ENCODE measurements around the gene ARHGEF2. TPM values are rescaled to one million over a fixed set of nuclear protein-coding genes. Genes with fewer than 3 reads are reported as not detected.

The ARHGEF2 gene
- total RNA-seq, 1 experiment from 2014 or later: 85.0 TPM

- Histone ChIP-seq H3K27me3 (ENCODE audit: insufficient read depth, low read depth) (no peaks in the 10 kb centered on the region), H3K79me2 (ENCODE audit: low read depth) (peaks cover 34% of the 10 kb centered on the region), H3K36me3 (ENCODE audit: low read depth) (peaks cover 30% of the 10 kb centered on the region), H3K9me2 (ENCODE audit: insufficient read depth) (no peaks in the 10 kb centered on the region), H3K27ac (no peak within 1 kb of the TSS), H4K20me1 (ENCODE audit: insufficient read depth) (peaks cover 20% of the 10 kb centered on the region), H3K4me2 (peak within 1 kb of the TSS; percentile 99), H3K4me3 (peak within 1 kb of the TSS; percentile 95), H2AFZ (peak within 1 kb of the TSS; percentile 49), H3K9me3 (ENCODE audit: insufficient read depth, low read depth) (no peaks in the 10 kb centered on the region), H3K4me1 (replicated peaks; ENCODE audit: insufficient read depth) (peaks cover 11% of the 10 kb centered on the region), H3F3A (ENCODE audit: insufficient read depth, low read depth) (peaks cover 10% of the 10 kb centered on the region; the same call in 1 of the 2 replicates)
- CTCF ChIA-PET: interaction anchor here (0.6 kb wide), 2 partner anchors 39 to 369 kb away, joined by 3 to 14 read pairs; no protein-coding TSS in a partner anchor
- DNase-seq: peak; percentile 78 to 87
- POLR2A ChIA-PET (ENCODE audit: unreplicated experiment): no interaction called here
- intact Hi-C loops (cut with micrococcal nuclease; ENCODE audit: unreplicated experiment): no loop called here
- no TSS peak for BruUV-seq (replicated peaks)
- TF ChIP-seq EZH2 (IDR thresholded peaks at IDR 0.05; ENCODE audit: low read depth) (no peak), CTCF (conservative IDR thresholded peaks at IDR 0.05) (no peak)
Observed at GRCh38 chr1:156020293-156021092, 42.1 kb upstream of the ARHGEF2 start, which contains the start of gene SSR2. Gene SSR2, minus strand, starts transcription at chr1:156020951. Its CDS starts 784 bp downstream, at chr1:156020167.

- Histone ChIP-seq H3K4me2 (peak overlapping the region; percentile 99), H3K36me3 (ENCODE audit: low read depth) (peaks cover 33% of the 10 kb centered on the region), H3K4me1 (replicated peaks; ENCODE audit: insufficient read depth) (peaks cover 11% of the 10 kb centered on the region), H3K9me2 (ENCODE audit: insufficient read depth) (no peaks in the 10 kb centered on the region), H3K27me3 (ENCODE audit: insufficient read depth, low read depth) (no peaks in the 10 kb centered on the region), H3K27ac (no peak overlapping the region), H4K20me1 (ENCODE audit: insufficient read depth) (peaks cover 20% of the 10 kb centered on the region), H3K4me3 (peak overlapping the region; percentile 95), H3F3A (ENCODE audit: insufficient read depth, low read depth) (peaks cover 10% of the 10 kb centered on the region; the same call in 1 of the 2 replicates), H3K9me3 (ENCODE audit: insufficient read depth, low read depth) (no peaks in the 10 kb centered on the region), H2AFZ (peak overlapping the region; percentile 29; the same call in 1 of the 2 replicates), H3K79me2 (ENCODE audit: low read depth) (peaks cover 34% of the 10 kb centered on the region)
- TF ChIP-seq EZH2 (IDR thresholded peaks at IDR 0.05; ENCODE audit: low read depth) (no peak), CTCF (conservative IDR thresholded peaks at IDR 0.05) (no peak)
- ChIA-PET CTCF (interaction anchor here (0.6 kb wide), 2 partner anchors 39 to 369 kb away, joined by 3 to 14 read pairs; no protein-coding TSS in a partner anchor), POLR2A (ENCODE audit: unreplicated experiment) (no interaction called here)
- no peak for DNase-seq
- no TSS peak for BruUV-seq (replicated peaks)
- intact Hi-C loops (cut with micrococcal nuclease; ENCODE audit: unreplicated experiment): no loop called here
Observed at GRCh38 chr1:156019946-156020292, 41.6 kb upstream of the ARHGEF2 start.

- Histone ChIP-seq H3K4me2 (no peak overlapping the region), H3K79me2 (ENCODE audit: low read depth) (peaks cover 31% of the 10 kb centered on the region), H3K9me3 (ENCODE audit: insufficient read depth, low read depth) (no peaks in the 10 kb centered on the region), H3K9me2 (ENCODE audit: insufficient read depth) (no peaks in the 10 kb centered on the region), H3K36me3 (ENCODE audit: low read depth) (peaks cover 78% of the 10 kb centered on the region), H3K27ac (no peak overlapping the region), H3K27me3 (ENCODE audit: insufficient read depth, low read depth) (no peaks in the 10 kb centered on the region), H2AFZ (no peak overlapping the region), H4K20me1 (ENCODE audit: insufficient read depth) (peaks cover 19% of the 10 kb centered on the region), H3F3A (ENCODE audit: insufficient read depth, low read depth) (peaks cover 34% of the 10 kb centered on the region; the same call in 1 of the 2 replicates), H3K4me1 (replicated peaks; ENCODE audit: insufficient read depth) (peaks cover 9% of the 10 kb centered on the region), H3K4me3 (no peak overlapping the region)
- ChIA-PET CTCF (no interaction called here), POLR2A (ENCODE audit: unreplicated experiment) (no interaction called here)
- DNase-seq: no peak
- BruUV-seq (replicated peaks): no TSS peak
- intact Hi-C loops (cut with micrococcal nuclease; ENCODE audit: unreplicated experiment): no loop called here
- TF ChIP-seq EZH2 (IDR thresholded peaks at IDR 0.05; ENCODE audit: low read depth) (no peak), CTCF (conservative IDR thresholded peaks at IDR 0.05) (no peak)
Observed at GRCh38 chr1:156014829-156015228, 36.5 kb upstream of the ARHGEF2 start.

Measured in PC-9 (cell line).